Measurements from ENCODE around the gene PRKAR1B. TPM values are rescaled to one million over a fixed set of nuclear protein-coding genes. Genes with fewer than 3 reads are reported as not detected.

The PRKAR1B gene
- total and polyA plus RNA-seq, 7 donors: 1.4 to 4.6 (median 1.9) TPM

DNA sequence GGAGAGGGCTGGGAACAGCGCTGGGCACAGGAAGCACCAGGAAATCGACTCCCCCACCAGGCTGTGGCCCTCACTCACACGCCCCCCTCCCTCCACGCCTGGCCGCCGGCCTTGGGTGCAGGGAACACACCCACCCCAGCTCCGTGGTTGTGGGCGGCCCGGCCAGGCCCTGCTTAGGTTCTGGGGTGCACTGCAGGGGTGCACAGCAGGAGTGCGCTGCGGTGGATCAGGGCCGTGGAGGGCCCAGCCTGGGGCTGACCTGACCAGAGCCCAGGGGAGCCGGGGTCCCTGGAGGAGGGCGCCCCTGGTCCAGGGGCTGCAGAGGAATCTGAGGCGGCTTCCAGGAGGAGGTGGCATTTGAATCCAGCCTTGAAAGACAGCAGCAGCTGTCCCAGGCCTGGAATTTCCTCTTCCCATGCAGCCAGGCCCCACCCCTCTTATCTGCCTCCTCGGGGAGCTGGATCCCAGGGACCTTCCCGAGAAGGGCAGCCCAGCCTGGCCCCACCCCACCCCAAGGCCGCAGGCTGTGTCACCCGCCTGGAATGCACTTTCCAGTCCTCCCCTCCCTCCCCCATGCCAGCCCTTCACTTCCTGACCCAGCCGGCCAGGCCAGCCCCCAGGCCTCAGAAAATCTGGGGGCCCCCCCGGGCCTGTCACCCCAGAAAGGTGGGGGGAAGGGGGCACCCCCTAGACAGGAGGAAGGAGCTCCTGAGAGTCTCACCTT is 189.0 kb downstream of the PRKAR1B start:
- Histone ChIP-seq H3K36me3 (ENCODE audit: insufficient read depth in 1 of 2, low read depth in 1 of 2) (no peaks in the 10 kb centered on the region), H3K27ac (no peak overlapping the region), H3K4me3 (no peak overlapping the region), H3K27me3 (ENCODE audit: insufficient read depth in 3 of 3, low read length in 2 of 3) (peaks cover 0 to 2% (median 0%) of the 10 kb centered on the region in 3 donors), H3K9me3 (no peaks in the 10 kb centered on the region), H3K4me1 (no peaks in the 10 kb centered on the region)
- intact Hi-C loops (cut with DNase I): no loop called here
- DNase-seq (peak in 1 of 2 donors; percentile 63), ATAC-seq (peak; percentile 47 to 83 (median 65))
- TF ChIP-seq, protein P1, sequence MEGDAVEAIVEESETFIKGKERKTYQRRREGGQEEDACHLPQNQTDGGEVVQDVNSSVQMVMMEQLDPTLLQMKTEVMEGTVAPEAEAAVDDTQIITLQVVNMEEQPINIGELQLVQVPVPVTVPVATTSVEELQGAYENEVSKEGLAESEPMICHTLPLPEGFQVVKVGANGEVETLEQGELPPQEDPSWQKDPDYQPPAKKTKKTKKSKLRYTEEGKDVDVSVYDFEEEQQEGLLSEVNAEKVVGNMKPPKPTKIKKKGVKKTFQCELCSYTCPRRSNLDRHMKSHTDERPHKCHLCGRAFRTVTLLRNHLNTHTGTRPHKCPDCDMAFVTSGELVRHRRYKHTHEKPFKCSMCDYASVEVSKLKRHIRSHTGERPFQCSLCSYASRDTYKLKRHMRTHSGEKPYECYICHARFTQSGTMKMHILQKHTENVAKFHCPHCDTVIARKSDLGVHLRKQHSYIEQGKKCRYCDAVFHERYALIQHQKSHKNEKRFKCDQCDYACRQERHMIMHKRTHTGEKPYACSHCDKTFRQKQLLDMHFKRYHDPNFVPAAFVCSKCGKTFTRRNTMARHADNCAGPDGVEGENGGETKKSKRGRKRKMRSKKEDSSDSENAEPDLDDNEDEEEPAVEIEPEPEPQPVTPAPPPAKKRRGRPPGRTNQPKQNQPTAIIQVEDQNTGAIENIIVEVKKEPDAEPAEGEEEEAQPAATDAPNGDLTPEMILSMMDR (IDR thresholded peaks at IDR 0.05): no peak
- WGBS, 3 donors: 44 to 53% (median 52%) methylated on average over 19 to 21 of the region's 21 CpGs

DNA sequence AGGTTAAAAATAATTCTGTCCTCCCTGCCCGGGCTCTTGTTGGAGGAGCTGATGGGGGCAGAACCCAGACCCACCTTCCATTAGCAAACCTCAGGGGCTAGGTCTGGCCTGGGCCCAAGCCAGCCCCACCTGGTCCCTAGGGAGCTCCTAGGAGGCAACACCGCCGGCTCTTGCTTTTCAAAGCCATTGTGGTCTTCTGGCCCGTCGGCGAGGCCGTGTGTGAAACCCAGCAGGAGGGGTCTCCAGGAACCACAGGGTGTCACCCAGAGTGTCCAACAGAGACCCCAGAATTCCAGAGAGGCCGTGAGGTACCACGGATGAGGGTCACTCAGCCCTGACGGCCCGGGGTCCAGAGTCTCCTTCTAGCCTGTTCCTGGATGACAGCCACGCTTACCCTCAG is 190.8 kb downstream of the PRKAR1B start:
- H3K27me3 ChIP-seq (ENCODE audit: insufficient read depth in 3 of 3, low read length in 2 of 3): peaks cover 0 to 2% (median 0%) of the 10 kb centered on the region in 3 donors
- WGBS, 3 donors: 86 to 87% (median 87%) methylated on average over 12 of the region's 12 CpGs
- ATAC-seq (no peak), DNase-seq (no peak)
- no peaks in the 10 kb centered on the region for H3K9me3 ChIP-seq
- no peaks in the 10 kb centered on the region for H3K36me3 ChIP-seq (ENCODE audit: insufficient read depth in 1 of 2, low read depth in 1 of 2)
- no peak overlapping the region for H3K27ac ChIP-seq
- no peaks in the 10 kb centered on the region for H3K4me1 ChIP-seq
- intact Hi-C loops (cut with DNase I): no loop called here
- TF ChIP-seq, protein P1 (IDR thresholded peaks at IDR 0.05): no peak
- no peak overlapping the region for H3K4me3 ChIP-seq

DNA sequence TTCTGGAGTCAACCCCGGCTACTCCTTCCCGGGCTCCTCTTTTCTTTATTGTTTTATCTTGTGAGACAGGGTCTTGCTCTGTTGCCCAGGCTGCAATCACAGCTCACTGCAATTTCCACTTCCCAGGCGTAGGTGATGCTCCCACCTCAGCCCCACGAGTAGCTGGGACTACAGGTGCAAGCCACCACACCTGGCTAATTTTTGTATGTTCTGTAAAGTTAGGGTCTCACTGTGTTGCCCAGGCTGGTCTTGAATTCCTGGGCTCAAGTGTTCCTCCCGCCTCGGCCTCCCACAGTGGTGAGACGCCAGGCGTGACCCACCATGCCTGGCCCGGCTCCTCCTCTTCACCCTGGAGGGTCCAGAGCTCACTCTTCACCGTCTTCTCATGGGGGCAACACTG is 192.1 kb downstream of the PRKAR1B start:
- intact Hi-C loops (cut with DNase I): no loop called here
- Histone ChIP-seq H3K36me3 (ENCODE audit: insufficient read depth in 1 of 2, low read depth in 1 of 2) (no peaks in the 10 kb centered on the region), H3K9me3 (no peaks in the 10 kb centered on the region), H3K4me1 (no peaks in the 10 kb centered on the region), H3K27me3 (ENCODE audit: insufficient read depth in 3 of 3, low read length in 2 of 3) (peaks cover 0 to 9% (median 0%) of the 10 kb centered on the region in 3 donors), H3K27ac (no peak overlapping the region), H3K4me3 (no peak overlapping the region)
- ATAC-seq (no peak), DNase-seq (no peak)
- WGBS, 3 donors: 84 to 96% (median 96%) methylated on average over 10 of the region's 10 CpGs
- TF ChIP-seq, protein P1 (IDR thresholded peaks at IDR 0.05): no peak

DNA sequence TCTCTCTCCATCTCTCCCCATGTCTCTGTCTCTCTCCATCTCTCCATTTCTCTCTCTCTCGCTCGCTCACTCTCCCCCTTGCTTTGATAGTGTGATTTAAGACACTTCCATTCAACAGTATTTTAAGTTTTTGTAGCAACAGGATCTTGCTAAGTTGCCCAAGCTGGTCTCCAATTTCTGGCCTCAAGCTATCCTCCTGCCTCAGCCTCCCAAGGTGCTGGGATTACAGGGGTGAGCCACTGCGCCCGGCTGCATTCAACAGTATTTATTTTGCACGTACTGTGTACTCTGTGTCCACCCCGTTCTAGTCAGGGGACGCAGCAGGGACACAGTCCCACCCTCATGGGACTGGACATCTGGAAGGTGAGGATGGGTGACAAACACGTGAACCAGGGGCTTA is 193.0 kb downstream of the PRKAR1B start:
- no peak for DNase-seq
- Histone ChIP-seq H3K36me3 (ENCODE audit: insufficient read depth in 1 of 2, low read depth in 1 of 2) (no peaks in the 10 kb centered on the region), H3K4me3 (no peak overlapping the region), H3K27me3 (ENCODE audit: insufficient read depth in 3 of 3, low read length in 2 of 3) (peaks cover 0 to 11% (median 0%) of the 10 kb centered on the region in 3 donors), H3K27ac (no peak overlapping the region), H3K9me3 (no peaks in the 10 kb centered on the region), H3K4me1 (no peaks in the 10 kb centered on the region)
- TF ChIP-seq, protein P1 (IDR thresholded peaks at IDR 0.05): no peak
- intact Hi-C loops (cut with DNase I): no loop called here
- 91 to 92% (median 92%) methylated on average over 8 of the region's 8 CpGs for WGBS, 3 donors
- ATAC-seq: no peak

DNA sequence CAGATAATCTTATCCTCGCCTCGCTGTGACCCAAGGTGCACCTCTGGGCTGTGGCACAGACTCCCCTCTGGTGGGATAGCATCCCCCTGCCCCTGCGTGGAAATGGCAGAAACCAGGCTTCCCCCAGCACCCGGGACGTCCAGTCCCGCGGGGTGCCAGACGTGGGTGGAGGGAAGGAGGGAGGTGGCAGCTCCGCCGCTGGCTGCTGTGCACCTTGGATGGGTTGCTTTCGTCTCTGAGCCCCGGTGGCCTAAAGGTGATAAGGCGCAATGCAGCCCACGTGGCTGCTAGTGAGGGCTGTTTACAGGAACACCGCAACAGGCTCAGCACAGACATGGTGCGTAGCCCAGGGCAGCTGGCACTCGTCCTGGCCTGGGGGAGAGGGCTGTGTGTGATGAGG is 193.8 kb downstream of the PRKAR1B start:
- DNase-seq: no peak
- 73 to 80% (median 74%) methylated on average over 13 to 17 of the region's 17 CpGs for WGBS, 3 donors
- no peak overlapping the region for H3K4me3 ChIP-seq
- H3K4me1 ChIP-seq: no peaks in the 10 kb centered on the region
- H3K27me3 ChIP-seq (ENCODE audit: insufficient read depth in 3 of 3, low read length in 2 of 3): peaks cover 0 to 19% (median 0%) of the 10 kb centered on the region in 3 donors
- no peaks in the 10 kb centered on the region for H3K9me3 ChIP-seq
- H3K27ac ChIP-seq: no peak overlapping the region
- ATAC-seq: no peak
- H3K36me3 ChIP-seq (ENCODE audit: insufficient read depth in 1 of 2, low read depth in 1 of 2): no peaks in the 10 kb centered on the region
- TF ChIP-seq, protein P1 (IDR thresholded peaks at IDR 0.05): no peak
- intact Hi-C loops (cut with DNase I): no loop called here

Data from psoas muscle (tissue), 8 donors.